K562 (cell line): ENCODE data around the gene CAPN2. TPM values are rescaled to one million over a fixed set of nuclear protein-coding genes. Genes with fewer than 3 reads are reported as not detected.

ENCODE experiments used
- CREBBP ChIP-seq: IDR thresholded peaks from one replicate; pipeline ENCODE4 v1.6.1; 2012; ENCODE audit warnings: low read depth, mild to moderate bottlenecking, control low read depth, inconsistent platforms, low read length
- GTF2A2 ChIP-seq: IDR thresholded peaks from 2 replicates; pipeline ENCODE4 v1.6.1; 2016; ENCODE audit warnings: mild to moderate bottlenecking, missing genetic modification characterization, missing compliant biosample characterization
- HEY1 ChIP-seq: fragments of 250-450 bp; sonication (Bioruptor Pico); IDR thresholded peaks from 2 replicates; pipeline ENCODE4 v1.5.0; 2020; ENCODE audit warnings: mild to moderate bottlenecking, moderate library complexity, borderline replicate concordance
- ILK ChIP-seq: fragments of 450-650 bp; IDR thresholded peaks from 2 replicates; pipeline ENCODE4 v1.6.1; 2016; ENCODE audit warnings: missing genetic modification characterization, low read depth, mild to moderate bottlenecking, missing compliant biosample characterization, moderate library complexity, borderline replicate concordance
- JUND ChIP-seq, 2 experiments: IDR thresholded peaks; 2 replicates in 1 of 2; 3 replicates in 1 of 2; pipeline ENCODE4 v1.6.1; 2011; ENCODE audit warnings: borderline replicate concordance in 2 of 2, low read depth in 2 of 2, low read length in 2 of 2, improper control_type of control experiment in 1 of 2, missing biosample characterization in 1 of 2, missing genetic modification characterization in 1 of 2, missing genetic modification reagents in 1 of 2
- PML ChIP-seq: IDR thresholded peaks from 2 replicates; pipeline ENCODE4 v1.6.1; 2012; ENCODE audit warnings: low read length, inconsistent platforms
- PURB ChIP-seq: sonication (generic); formaldehyde crosslinking; IDR thresholded peaks from 2 replicates; pipeline ENCODE4 v1.9.0; 2021; ENCODE audit warnings: low read depth, mild to moderate bottlenecking, missing genetic modification reagents
- SAFB2 ChIP-seq: fragments of 200-400 bp; formaldehyde crosslinking; IDR thresholded peaks from 2 replicates; pipeline ENCODE4 v1.6.1; 2018; ENCODE audit warnings: borderline replicate concordance, low read length, low read depth, moderate library complexity; ENCODE audit not compliant: severe bottlenecking
- SMAD4 ChIP-seq: fragments of 250-450 bp; sonication (Bioruptor Pico); conservative IDR thresholded peaks from 2 replicates; pipeline ENCODE4 v1.8.0; 2021; ENCODE audit warnings: inconsistent platforms, mild to moderate bottlenecking, moderate library complexity
- TAL1 ChIP-seq: fragments of 450-650 bp; IDR thresholded peaks from 2 replicates; pipeline ENCODE4 v1.6.1; 2016; ENCODE audit warnings: mild to moderate bottlenecking
- polyA plus RNA-seq, 8 experiments: library from polyadenylated mRNA; depleted of rRNA in 4 of 8; stranded (reverse) in 5 of 8; unstranded in 3 of 8; fragments of >200 nt; fragmentation: Nextera tagmentation in 2 of 8; fragmentation: Illumina TruSeq in 1 of 8; extraction: Ambion mirVana in 2 of 8; extraction: Trizol in 1 of 8; gene quantifications; 2 replicates each; pipeline versions ENCODE4 v1.2.1 to v1.2.3, GENCODE V29; 2011 to 2014; ENCODE audit warnings: inconsistent platforms in 1 of 8, missing spikeins in 1 of 8
- total RNA-seq, 7 experiments: library from RNA; depleted of rRNA in 6 of 7; stranded (reverse); fragments of >200 nt in 6 of 7; fragmentation: Illumina TruSeq in 2 of 7; extraction: Trizol in 2 of 7; gene quantifications; 2 replicates each; pipeline versions ENCODE4 v1.2.1 to v1.2.3, GENCODE V29; 2011 to 2021; ENCODE audit warnings: low replicate concordance in 1 of 7
- TF ChIP-seq, protein P1 (sequence below): fragments of 250-450 bp; sonication (Bioruptor Pico); IDR thresholded peaks from 2 replicates; pipeline ENCODE4 v1.4.0; 2020
- TF ChIP-seq, protein P2 (sequence below): sonication (generic); formaldehyde crosslinking; IDR thresholded peaks from 2 replicates; pipeline ENCODE4 v1.8.1; 2023; ENCODE audit warnings: mild to moderate bottlenecking, missing genetic modification reagents
- TF ChIP-seq, protein P3 (sequence below), 3 experiments: IDR thresholded peaks in 2 of 3; conservative IDR thresholded peaks in 1 of 3; 2 replicates each; pipeline ENCODE4 v1.5.1; 2011 to 2012; ENCODE audit warnings: low read length in 3 of 3, mild to moderate bottlenecking in 3 of 3, control low read depth in 2 of 3, improper control_type of control experiment in 1 of 3, inconsistent platforms in 1 of 3, low read depth in 1 of 3, mixed read lengths in 1 of 3, moderate library complexity in 1 of 3; ENCODE audit not compliant: insufficient read depth in 2 of 3
- TF ChIP-seq, protein P4 (sequence below): fragments of 450-650 bp; IDR thresholded peaks from 2 replicates; pipeline ENCODE4 v1.6.1; 2016; ENCODE audit warnings: antibody characterized with exemption

CAPN2 gene
- total and polyA plus RNA-seq, 9 of the 15 experiments (the other 6 are each of a cell fraction or from before 2014, with no cell fraction given), result 24.6 to 157 (median 101) TPM

DNA sequence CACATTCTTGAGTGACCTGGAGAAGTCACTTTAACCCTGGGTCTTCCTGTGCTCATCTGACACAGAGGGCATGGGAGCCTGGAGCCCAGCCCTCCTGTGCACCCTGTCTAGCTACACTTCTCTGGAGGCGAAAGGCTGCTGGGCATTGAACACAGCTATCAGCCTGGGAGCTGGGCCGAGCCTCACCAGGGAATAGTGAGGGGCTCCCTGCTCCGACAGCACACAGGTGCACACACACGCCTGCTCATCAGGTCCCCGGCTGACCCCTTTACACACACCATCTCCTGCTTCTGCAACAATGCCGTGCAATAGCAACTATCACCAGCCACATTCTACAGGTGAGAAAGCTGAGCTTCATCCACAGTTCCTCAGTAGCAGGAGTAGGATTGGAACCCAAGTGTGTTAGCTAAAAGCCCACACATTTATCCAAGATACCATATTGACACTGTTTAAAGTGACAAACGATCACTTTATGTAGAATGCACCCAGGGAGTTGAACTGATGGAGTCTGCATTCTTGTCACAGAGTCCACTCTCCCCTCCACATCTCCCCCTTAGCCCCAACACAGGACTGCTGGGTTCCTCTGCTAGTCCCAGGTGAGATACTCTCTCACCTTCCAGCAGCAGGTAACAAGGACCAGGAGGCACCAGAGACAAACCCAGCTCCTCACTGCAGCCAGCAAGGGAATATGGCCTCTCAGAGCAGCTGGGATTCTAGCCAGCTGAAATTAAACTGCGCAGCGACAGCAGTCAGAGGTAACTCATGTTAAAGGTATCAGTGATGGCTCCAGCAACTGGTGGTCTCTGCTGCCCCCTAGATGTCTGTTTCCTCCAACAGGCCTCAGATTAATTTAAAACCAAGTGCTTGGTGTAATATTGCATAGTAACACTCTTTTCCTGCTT is 28.5 kb upstream of the CAPN2 start (continued):
- TF ChIP-seq, protein P1, sequence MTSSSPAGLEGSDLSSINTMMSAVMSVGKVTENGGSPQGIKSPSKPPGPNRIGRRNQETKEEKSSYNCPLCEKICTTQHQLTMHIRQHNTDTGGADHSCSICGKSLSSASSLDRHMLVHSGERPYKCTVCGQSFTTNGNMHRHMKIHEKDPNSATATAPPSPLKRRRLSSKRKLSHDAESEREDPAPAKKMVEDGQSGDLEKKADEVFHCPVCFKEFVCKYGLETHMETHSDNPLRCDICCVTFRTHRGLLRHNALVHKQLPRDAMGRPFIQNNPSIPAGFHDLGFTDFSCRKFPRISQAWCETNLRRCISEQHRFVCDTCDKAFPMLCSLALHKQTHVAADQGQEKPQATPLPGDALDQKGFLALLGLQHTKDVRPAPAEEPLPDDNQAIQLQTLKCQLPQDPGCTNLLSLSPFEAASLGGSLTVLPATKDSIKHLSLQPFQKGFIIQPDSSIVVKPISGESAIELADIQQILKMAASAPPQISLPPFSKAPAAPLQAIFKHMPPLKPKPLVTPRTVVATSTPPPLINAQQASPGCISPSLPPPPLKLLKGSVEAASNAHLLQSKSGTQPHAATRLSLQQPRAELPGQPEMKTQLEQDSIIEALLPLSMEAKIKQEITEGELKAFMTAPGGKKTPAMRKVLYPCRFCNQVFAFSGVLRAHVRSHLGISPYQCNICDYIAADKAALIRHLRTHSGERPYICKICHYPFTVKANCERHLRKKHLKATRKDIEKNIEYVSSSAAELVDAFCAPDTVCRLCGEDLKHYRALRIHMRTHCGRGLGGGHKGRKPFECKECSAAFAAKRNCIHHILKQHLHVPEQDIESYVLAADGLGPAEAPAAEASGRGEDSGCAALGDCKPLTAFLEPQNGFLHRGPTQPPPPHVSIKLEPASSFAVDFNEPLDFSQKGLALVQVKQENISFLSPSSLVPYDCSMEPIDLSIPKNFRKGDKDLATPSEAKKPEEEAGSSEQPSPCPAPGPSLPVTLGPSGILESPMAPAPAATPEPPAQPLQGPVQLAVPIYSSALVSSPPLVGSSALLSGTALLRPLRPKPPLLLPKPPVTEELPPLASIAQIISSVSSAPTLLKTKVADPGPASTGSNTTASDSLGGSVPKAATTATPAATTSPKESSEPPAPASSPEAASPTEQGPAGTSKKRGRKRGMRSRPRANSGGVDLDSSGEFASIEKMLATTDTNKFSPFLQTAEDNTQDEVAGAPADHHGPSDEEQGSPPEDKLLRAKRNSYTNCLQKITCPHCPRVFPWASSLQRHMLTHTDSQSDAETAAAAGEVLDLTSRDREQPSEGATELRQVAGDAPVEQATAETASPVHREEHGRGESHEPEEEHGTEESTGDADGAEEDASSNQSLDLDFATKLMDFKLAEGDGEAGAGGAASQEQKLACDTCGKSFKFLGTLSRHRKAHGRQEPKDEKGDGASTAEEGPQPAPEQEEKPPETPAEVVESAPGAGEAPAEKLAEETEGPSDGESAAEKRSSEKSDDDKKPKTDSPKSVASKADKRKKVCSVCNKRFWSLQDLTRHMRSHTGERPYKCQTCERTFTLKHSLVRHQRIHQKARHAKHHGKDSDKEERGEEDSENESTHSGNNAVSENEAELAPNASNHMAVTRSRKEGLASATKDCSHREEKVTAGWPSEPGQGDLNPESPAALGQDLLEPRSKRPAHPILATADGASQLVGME (CRISPR knock-in tag), result no peak
- TF ChIP-seq TAL1, result no peak
- no peak for TF ChIP-seq PURB (CRISPR knock-in tag)
- TF ChIP-seq CREBBP, result no peak
- TF ChIP-seq GTF2A2 (tag), result no peak
- TF ChIP-seq, protein P2, sequence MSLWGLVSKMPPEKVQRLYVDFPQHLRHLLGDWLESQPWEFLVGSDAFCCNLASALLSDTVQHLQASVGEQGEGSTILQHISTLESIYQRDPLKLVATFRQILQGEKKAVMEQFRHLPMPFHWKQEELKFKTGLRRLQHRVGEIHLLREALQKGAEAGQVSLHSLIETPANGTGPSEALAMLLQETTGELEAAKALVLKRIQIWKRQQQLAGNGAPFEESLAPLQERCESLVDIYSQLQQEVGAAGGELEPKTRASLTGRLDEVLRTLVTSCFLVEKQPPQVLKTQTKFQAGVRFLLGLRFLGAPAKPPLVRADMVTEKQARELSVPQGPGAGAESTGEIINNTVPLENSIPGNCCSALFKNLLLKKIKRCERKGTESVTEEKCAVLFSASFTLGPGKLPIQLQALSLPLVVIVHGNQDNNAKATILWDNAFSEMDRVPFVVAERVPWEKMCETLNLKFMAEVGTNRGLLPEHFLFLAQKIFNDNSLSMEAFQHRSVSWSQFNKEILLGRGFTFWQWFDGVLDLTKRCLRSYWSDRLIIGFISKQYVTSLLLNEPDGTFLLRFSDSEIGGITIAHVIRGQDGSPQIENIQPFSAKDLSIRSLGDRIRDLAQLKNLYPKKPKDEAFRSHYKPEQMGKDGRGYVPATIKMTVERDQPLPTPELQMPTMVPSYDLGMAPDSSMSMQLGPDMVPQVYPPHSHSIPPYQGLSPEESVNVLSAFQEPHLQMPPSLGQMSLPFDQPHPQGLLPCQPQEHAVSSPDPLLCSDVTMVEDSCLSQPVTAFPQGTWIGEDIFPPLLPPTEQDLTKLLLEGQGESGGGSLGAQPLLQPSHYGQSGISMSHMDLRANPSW (CRISPR knock-in tag), result no peak
- TF ChIP-seq, protein P3, sequence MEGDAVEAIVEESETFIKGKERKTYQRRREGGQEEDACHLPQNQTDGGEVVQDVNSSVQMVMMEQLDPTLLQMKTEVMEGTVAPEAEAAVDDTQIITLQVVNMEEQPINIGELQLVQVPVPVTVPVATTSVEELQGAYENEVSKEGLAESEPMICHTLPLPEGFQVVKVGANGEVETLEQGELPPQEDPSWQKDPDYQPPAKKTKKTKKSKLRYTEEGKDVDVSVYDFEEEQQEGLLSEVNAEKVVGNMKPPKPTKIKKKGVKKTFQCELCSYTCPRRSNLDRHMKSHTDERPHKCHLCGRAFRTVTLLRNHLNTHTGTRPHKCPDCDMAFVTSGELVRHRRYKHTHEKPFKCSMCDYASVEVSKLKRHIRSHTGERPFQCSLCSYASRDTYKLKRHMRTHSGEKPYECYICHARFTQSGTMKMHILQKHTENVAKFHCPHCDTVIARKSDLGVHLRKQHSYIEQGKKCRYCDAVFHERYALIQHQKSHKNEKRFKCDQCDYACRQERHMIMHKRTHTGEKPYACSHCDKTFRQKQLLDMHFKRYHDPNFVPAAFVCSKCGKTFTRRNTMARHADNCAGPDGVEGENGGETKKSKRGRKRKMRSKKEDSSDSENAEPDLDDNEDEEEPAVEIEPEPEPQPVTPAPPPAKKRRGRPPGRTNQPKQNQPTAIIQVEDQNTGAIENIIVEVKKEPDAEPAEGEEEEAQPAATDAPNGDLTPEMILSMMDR (IDR thresholded peaks at IDR 0.05 in 2 of 3, conservative IDR thresholded peaks at IDR 0.05 in 1 of 3; ENCODE audit: insufficient read depth in 2 of 3, low read depth in 1 of 3, low read length in 3 of 3), result peak; percentile 83 to 97 (median 89)
- no peak for TF ChIP-seq PML
- TF ChIP-seq JUND (IDR thresholded peaks at IDR 0.05; ENCODE audit: borderline replicate concordance, low read depth, low read length), result 0 out of 2 replicates have a peak, but pooled peaks have one; percentile 29
- TF ChIP-seq JUND (tag; IDR thresholded peaks at IDR 0.05; ENCODE audit: borderline replicate concordance, low read depth, low read length), result no peak
- no peak for TF ChIP-seq ILK (tag)
- TF ChIP-seq SMAD4 (CRISPR knock-in tag), result no peak
- TF ChIP-seq SAFB2, result no peak
- TF ChIP-seq, protein P4, sequence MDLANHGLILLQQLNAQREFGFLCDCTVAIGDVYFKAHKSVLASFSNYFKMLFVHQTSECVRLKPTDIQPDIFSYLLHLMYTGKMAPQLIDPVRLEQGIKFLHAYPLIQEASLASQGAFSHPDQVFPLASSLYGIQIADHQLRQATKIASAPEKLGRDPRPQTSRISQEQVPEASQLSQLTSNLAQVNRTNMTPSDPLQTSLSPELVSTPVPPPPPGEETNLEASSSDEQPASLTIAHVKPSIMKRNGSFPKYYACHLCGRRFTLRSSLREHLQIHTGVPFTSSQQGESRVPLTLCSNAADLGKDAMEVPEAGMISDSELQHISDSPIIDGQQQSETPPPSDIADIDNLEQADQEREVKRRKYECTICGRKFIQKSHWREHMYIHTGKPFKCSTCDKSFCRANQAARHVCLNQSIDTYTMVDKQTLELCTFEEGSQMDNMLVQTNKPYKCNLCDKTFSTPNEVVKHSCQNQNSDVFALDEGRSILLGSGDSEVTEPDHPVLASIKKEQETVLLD, result no peak
- no peak for TF ChIP-seq HEY1 (CRISPR knock-in tag)
